Measurements from ENCODE around the gene PHLPP1.
"Not testable (repeated sequence)": the region's sequence is repeated elsewhere in the genome, so short reads cannot be mapped to it uniquely, and the experiment has no call there.

The PHLPP1 gene

DNA sequence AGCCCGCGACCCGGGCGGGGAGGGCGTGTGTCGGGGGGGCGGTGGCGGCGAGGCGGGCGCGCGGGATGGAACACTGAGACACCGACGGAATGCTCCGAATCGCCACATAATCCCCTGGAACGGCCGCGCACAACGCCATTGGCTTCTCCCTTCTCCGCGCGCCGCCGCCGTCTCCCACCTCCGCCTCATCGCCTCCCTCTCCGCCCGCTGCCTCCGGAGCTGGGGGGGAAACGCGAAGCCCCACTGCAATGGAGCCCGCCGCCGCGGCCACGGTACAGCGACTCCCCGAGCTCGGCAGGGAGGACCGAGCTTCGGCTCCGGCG, at the start of gene PHLPP1:
Gene PHLPP1 (plus strand): TSS at position 106 of the 323 bp plus-strand sequence. CDS start 143 bp downstream, at position 249.
- no peak for DNase-seq

DNA sequence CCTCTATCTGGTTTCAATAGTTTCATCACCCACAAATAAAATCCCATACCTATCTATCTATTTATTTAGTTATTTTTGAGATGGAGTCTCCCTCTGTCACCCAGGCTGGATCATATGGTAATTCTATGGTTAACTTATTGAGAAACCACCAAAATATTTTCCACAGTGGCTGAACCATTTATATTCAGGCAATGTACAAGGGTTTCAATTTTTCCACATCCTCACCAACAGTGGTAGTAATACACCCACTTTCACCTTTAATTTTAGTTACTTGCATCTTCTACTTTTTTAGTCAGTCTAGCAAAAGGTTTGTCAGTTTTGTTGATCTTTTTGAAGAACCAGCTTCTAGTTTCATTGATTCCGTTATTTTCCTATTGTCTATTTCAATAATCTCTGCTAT, 46.1 kb upstream of the PHLPP1 start:
- no peak for DNase-seq

DNA sequence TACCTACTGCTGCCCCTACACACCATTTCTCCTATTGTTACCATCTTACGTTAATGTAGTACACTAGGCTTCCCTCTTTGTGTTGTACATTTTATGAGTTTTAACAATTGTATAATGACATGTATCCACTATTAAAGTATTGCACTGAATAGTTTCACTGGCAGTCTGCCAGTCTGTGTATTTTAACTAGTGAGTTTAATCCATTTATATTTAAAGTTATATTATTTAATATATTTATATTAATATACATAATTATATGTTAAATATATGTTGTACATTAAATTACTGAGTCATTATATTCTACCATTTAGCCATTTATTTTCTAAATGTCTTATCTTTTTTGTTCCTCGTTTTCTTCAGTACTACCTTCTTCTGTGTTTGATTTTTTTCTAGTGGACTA, 44.8 kb upstream of the PHLPP1 start:
- no peak for DNase-seq

DNA sequence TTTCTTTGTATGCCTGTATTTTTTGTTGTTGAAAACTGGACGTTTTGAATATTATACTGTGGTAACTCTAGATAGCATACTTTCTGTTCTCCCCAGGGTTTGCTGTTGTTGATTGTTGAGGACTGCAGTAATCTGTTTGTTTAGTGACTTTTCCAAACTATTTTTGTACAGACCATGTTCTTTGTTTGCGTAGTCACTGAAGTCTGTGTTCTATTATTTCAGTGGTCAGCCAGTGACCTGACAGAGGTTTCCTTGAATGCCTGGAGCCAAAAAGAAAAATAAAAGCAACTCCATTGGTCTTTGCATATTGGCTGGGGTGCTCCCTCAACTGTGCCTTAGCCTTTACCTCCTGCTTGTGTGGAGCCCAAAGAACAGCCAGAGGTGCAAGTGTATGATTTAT, 42.7 kb upstream of the PHLPP1 start:
- no peak for DNase-seq

DNA sequence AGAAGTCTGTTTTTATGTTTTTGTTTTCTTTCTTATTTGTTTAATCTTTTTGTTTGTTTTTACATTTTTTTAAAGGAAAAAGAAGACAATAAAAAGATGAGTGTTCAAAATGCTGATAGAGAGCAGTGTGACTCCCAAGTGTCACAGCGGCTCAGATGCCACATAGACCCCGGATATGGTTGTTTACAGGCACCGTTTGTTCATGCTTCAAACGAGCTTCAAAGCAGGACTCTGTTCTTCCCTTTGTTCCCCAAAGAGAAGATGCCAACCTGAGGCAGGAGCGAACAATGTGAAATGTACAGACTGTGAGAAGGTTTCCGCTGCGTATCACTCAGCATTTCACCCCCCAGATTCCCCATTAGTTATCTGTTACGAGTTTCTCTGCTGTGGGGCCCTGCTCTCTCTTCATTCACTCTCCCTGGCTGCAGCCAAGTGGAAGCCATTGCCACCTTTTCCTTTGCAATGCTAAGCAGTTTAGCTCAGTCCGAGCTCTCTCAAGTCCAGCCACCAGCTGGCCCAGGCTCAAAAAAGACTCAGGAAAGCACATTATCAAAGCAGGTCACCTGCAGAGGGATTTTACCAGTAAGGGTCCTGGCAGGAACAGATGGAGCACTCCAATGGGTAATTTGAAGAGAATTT, 36.4 kb upstream of the PHLPP1 start:
- no peak for DNase-seq

DNA sequence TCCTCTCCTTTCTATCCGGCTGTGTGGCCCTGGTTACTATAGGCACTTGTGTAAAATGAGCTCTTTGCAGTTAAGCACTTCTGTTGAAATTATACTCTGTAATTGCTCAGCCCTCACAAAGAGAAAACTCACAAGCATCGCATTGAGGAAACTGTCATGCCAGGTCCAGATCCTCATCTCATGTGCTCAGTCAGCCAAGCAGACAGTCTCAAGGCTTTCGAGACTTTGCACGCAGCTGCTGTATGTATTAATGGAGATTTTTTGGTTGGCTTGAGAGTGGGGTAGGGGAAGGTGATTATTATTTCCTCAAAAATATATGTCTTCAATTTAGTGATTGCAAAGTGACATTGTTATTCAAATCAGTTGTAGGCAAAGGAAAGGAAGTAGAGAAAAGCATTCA, 33.0 kb upstream of the PHLPP1 start:
- no peak for DNase-seq

DNA sequence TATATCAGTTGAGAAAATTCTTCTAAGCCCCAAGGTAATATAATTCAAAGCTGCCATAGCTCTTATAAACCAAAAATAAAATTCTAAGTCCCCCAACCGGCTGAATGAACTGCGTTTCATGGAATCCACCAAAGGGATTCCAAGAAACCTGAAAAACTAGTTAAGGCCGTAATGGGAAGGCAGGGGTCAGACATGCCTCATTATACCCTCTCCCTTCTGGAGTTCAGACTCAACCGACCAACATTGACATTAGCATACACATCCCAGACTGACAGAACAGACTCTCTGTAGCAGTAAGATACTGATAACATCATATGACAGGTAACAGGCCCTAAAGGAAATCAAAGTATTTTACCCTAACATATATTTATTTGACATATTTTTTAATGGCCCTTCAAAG, 31.4 kb upstream of the PHLPP1 start:
- DNase-seq = no peak

DNA sequence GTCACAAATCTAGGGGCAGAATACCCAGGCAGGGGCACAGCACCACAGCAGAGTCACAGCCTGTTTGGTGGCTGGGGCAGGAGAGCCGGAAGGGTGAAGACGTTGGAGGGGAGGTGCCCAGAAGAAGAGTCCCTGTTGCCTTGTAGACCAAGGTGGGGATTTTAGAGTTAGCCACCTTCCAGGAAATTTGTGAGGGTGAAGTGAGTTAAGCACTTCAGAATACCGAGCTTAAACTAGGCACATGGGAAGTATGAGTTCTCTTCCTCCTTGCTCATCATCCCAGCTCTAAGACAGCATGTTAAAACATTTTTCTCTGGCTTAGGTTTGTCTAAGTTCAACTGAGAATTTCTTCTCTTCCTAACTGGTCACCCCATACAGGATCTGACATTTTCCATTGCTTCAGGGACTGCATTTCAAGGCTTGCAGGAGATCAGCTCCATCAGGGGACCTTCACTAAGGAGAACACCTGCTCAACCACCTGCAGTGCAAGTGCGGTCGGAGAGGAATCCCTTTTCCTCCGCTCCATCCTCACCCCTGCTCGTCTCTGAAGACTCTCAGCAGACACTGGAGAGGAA, 26.5 kb upstream of the PHLPP1 start:
- DNase-seq = no peak

DNA sequence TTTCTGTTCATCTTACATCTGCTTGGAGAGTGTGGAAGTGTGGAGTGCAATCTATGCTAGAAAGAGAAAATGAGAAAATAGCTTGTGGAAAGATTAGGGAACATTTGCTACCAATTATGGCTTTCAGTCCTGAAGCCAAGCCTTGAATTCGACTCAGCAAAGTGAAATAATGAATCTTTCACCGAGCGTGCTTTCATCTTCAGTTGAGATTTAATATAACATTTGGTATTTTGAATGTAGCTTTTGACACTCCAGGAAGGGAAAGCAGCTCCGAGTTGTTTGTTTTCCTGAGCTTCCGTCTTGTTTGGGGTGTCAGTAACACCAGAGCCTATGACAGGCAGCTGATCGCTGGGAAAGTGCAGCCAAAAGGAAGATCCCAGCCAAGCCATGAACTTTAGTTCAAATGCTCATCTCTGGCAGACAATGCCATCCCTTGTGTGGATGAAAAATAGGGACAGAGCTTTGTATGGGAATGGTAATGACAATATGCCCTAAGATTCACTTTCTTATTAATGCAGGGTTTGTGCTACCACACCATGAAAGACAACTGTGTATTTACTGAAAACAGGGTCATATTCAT, 25.0 kb upstream of the PHLPP1 start:
- DNase-seq = no peak

DNA sequence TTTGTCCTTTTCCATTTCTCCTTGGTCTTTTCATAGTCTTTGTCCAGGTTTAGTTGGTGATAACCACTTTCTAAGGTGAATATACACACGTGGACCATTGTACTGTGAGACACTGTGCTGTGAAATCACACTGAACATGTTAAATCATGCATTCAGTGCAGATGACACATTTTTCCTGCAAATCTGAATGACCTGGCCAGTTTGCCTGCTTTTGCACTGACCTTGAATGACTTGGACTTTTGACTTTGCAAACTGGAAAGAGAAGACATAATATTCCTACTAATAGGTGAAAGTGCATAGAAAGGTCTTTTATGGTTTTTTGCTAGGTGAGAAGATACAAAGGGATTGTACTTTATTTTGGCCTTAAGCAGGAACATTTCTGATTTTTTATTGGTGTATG, 21.7 kb upstream of the PHLPP1 start:
- DNase-seq = no peak

DNA sequence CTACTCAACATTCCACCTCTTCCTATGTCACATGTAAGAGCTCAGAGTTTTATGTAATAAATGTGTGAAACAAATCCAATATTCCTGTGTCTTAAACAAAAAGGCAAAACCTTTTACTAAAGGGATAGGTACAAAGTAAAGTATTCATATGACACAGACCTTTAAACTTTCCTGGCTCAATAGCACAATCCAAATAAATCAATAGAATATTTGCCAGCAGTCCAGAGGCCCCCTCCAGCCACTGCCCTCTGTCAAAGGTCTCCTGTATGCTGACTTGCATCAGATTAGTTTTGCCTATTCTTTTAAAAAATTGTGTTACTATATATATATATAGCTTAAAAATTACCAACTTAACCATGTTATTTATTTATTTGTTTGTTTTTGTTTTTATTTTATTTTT, 17.7 kb upstream of the PHLPP1 start:
- no peak for DNase-seq

DNA sequence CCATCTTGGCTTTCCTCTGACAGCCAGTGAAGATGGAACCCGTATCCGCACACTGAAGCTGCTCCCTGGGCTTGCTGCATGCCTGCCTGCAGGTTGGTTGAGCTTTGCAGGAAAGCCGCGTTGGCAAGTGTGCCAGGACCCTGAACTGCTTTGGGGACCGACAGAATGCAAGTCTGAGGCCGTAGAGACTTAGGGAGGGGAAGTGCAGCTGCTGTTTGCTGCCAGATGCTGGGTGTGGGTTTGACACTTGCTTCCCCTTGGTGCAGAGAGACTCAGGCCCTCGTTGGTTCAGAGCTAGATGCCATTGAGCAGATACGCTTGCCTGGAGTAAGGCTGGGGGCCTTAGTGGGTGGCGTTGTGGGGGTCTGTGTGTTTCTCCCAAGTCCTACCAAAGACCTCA, 13.1 kb upstream of the PHLPP1 start:
- DNase-seq = no peak

DNA sequence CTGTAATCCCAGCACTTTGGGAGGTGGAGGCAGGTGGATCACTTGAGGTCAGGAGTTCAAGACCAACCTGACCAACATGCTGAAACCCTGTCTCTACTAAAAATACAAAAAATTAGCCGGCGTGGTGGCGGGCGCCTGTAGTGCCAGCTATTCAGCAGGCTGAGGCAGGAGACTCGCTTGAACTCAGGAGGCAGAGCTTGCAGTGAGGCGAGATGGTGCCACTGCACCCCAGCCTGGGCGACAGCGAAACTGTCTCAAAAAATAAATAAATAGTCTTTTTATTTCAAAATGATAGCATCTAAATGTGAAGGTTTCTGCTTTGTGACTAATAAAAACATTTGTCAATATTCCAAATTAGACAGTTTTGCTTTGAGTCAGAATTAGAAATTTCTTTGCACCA, 8.5 kb upstream of the PHLPP1 start:
- DNase-seq = not testable (repeated sequence)

DNA sequence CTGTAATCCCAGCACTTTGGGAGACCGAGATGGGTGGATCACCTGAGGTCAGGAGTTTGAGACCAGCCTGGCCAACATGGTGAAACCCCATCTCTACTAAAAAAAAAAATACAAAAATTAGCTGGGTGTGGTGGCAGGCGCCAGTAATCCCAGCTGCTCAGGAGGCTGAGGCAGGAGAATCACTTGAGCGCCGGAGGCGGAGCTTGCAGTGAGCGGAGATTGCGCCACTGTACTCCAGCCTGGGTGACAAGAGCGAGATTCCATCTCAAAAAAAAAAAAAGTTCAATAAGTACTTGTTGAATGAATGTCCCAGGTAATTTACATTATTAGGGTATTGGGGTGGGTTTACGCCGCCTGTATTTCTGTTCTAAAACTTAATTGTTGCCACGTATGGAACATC, 5.4 kb upstream of the PHLPP1 start:
- not testable (repeated sequence) for DNase-seq

DNA sequence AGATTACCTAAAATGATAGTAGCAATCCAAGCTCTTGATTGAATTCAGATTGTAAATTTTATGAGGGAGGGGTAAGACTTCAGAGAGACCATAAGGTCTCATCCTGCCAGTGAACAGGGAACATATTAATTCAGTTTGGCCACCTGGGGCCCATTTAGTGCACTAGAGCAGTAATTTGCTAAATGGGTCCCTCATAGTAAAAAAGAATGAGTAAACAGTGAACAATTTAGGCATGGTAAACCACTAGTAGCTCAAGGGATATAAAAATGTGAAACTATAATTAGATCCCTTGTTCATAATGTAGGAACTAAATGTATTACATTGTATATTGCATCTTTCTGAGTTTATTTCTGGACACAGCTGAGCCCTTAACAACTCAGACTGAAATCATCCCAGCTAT, 4.9 kb upstream of the PHLPP1 start:
- DNase-seq = no peak

DNA sequence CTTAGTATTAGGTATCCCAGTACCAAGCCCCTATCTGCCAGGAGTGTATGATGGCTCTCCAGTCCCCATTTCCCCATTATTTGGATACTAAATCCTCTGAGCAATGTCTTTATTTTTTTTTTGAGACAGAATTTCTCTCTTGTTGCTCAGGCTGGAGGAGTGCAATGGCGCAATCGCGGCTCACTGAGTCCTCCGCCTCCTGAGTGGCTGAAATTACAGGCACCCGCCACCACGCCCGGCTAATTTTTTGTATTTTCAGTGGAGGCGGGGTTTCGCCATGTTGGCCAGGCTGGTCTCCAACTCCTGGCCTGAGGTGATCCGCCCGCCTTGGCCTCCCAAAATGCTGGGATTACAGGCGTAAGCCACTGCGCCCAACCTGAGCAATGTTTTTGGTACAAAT, 3.6 kb upstream of the PHLPP1 start:
- DNase-seq = no peak

DNA sequence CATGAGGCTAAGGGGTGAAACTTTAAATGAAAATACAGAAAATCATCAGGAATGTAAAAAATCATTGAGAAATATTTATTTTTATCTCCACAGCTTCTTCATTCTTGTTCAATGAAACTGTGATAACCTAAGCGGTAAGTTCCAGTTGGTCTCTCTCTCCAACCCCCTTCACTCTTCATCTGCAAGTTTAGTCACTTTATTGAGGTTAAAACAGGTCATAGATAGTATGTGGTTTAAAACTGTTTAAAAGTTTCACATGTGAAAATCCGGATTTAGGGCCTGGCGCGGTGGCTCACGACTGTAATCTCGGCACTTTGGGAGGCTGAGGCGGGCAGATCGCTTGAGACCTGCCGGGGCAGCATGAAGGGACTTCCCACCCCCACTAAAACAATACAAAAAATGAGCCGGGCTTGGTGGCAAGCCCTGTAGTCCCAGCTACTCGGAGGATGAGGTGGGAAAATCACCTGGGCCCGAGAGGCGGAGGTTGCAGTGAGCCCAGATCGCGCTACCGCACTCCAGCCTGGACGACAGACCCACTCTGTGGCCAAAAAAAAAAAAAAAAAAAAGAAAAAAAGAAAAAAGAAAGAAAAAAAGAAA, 1.6 kb upstream of the PHLPP1 start:
- DNase-seq = no peak

DNA sequence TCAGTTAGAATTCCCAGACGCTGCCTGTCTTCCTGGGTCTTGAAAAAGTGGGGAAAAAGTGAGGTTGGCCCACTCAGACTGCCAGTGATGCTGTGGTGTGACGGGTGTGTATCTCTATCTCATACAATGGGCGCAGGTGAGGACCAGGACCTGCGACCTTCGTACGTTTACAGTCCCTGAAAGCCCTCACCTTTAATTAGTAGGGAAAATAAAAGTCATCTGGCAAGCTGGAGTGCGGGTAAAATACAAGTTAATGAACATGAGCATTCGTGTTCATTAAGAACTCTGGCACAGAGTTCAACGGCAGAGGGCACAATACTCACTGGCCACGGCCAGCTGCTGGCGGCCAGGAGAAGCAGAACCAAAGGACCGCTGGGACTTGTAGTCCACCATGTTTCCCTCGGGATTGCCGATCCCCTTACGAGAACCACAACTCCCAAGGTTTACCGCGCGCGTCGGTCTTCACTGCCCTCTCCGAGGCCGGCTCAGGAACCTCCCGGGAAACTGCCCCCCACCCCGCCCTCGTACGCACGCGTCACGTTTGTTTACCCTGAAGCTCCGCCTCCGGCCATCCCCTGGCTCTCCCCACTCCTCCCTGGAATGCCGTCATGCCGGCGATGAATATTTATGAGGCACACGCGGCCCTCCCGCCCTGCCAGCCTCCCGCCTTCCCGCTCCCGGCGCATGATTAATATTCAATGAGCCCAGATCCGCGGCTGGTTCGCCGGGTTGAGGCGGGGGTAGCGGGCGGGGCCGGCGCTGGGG, 488 bp upstream of the PHLPP1 start:
- peak; percentile 96 for DNase-seq

DNA sequence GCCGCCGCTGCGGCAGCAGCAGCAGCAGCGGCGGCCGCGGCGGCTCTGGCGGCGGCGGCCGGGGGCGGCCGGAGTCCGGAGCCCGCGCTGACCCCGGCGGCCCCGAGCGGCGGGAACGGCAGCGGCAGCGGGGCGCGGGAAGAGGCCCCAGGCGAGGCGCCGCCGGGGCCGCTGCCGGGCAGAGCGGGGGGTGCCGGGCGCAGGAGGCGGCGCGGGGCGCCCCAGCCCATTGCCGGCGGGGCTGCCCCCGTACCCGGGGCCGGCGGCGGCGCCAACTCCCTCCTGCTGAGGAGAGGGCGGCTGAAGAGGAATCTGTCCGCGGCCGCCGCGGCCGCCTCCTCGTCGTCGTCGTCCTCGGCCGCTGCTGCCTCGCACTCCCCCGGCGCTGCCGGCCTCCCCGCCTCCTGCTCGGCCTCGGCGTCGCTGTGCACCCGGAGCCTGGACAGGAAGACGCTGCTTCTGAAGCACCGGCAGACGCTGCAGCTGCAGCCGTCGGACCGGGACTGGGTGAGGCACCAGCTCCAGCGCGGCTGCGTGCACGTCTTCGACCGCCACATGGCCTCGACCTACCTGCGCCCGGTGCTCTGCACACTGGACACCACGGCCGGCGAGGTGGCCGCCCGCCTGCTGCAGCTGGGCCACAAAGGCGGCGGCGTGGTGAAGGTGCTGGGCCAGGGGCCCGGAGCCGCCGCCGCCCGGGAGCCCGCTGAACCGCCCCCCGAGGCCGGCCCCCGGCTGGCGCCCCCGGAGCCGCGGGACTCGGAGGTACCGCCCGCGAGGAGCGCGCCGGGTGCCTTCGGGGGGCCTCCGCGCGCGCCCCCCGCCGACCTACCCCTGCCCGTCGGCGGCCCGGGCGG, 646 bp downstream of the PHLPP1 start:
- peak; percentile 80 for DNase-seq

DNA sequence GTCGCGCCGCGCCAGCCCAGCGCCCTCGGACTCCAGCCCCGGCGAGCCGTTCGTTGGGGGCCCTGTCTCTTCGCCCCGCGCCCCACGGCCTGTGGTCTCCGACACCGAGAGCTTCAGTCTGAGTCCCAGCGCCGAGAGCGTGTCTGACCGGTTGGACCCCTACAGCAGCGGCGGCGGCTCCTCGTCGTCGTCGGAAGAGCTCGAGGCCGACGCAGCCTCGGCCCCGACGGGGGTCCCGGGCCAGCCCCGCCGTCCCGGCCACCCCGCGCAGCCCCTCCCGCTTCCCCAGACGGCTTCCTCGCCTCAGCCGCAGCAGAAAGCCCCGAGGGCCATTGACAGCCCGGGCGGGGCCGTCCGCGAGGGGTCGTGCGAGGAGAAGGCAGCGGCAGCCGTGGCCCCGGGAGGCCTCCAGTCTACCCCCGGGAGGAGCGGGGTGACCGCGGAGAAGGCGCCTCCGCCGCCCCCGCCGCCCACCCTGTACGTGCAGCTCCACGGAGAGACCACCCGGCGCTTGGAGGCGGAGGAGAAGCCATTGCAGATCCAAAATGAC, 1.4 kb downstream of the PHLPP1 start:
- DNase-seq = peak; percentile 77

DNA sequence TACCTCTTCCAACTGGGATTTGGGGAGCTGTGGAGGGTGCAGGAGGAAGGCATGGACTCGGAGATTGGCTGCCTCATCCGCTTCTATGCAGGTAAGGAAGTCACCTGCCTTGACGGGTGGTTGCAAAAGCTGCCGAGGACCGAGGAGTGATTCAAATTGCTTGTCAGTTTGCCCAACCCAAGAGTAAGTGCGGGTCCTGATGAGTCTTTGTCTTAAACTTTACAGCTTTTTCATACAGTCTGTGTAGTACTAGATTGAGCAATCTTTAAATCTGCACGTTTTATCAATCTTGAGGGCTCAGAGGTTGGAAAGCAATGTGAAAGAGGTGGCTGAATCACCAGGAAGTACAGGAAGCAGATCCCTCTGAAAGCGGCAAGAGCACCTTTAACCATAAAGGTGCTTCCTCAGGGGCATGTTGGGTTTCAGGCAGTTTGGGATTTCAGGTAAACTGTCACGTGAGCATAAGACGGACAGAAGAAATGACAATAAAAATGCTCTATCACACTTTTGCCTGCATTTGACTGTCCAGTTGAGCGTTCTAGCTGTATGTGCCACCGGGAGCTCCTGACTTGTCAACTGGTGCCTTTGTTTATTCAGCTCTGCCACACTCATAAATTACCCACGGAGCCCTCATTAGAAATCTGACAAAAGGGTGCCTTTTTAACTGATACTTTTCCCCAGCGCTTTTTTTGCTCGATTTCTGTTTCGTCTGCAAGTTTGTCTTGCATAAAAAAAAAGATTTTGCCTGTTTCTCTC, 2.0 kb downstream of the PHLPP1 start:
- no peak for DNase-seq
